ENCODE results near the gene ZSCAN5C.

GRCh38 chr19:56159622-56160271, 42.3 kb upstream of the ZSCAN5C start:
- TF ChIP-seq CTCF (IDR thresholded peaks at IDR 0.05) (no peak), POLR2A (IDR thresholded peaks at IDR 0.05) (no peak)

Measured in Peyer's patch (tissue), 4 donors.